Measurements from ENCODE around the gene AFAP1L1.
A peak's percentile ranks its signal among the peaks of the same experiment; 100 is the strongest.

AFAP1L1 gene

DNA sequence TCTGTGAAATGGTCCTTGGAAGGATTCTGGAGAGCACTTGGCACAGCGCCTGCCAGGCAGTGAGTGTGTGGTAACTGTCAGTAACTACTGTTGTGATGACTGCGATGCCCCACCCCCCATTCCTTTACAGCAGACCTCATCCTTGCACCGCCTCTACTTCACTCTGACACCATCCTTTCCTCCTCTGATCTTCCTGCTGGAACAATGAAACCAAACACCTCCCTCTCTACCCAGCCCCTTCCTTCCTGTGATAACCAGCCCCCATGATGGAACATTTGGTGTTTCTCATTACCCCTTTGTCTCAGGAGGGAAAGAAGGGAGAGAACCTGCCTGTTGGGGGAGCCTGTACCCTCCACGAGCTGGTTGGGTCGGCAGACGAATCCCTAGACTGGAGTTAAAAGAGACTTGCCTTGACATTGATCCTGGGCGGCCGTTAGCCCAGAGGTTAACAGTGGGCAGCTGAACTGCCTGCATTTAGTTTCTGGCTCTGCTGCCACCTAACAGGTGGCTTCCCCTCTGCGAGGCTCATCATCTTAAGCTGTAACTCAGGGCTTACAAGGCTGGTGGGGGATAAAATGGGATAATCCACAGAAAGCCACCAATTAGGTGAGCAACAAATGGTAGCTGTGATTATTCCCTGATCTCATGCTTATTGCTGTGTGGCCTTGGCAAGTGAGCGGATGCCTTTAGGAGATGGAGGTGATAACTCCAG is 39.4 kb downstream of the AFAP1L1 start:
- DNase-seq (ENCODE audit: insufficient read length, low spot score) (no peak), FAIRE-seq (no peak)

GRCh38 chr5:149313151-149313841 is 41.6 kb downstream of the AFAP1L1 start:
- DNase-seq (ENCODE audit: insufficient read length, low spot score) (no peak), FAIRE-seq (no peak)

- FAIRE-seq (no peak), DNase-seq (ENCODE audit: insufficient read length, low spot score) (no peak)
Observed at GRCh38 chr5:149314571-149315111, 43.0 kb downstream of the AFAP1L1 start.

DNA sequence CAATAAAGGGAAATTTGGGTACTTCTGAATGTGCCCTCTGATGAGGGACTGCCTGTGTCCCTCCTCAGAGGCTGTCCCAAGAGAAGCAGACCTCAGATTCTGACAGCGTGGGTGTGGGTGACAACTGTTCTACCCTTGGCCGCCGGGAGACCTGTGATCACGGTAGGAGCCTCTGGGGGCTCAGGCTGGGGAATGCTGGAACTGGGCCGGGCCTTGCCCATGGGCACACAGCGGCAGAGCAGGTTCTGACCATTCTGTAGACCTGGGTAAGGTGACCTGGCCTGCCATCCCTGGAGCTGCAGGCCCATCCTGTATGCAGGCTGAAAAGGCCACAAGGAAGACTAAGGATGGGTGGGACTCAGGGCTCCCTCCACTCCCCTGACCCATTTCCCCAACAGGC is 44.1 kb downstream of the AFAP1L1 start:
- DNase-seq (ENCODE audit: insufficient read length, low spot score) (no peak), FAIRE-seq (no peak)

DNA sequence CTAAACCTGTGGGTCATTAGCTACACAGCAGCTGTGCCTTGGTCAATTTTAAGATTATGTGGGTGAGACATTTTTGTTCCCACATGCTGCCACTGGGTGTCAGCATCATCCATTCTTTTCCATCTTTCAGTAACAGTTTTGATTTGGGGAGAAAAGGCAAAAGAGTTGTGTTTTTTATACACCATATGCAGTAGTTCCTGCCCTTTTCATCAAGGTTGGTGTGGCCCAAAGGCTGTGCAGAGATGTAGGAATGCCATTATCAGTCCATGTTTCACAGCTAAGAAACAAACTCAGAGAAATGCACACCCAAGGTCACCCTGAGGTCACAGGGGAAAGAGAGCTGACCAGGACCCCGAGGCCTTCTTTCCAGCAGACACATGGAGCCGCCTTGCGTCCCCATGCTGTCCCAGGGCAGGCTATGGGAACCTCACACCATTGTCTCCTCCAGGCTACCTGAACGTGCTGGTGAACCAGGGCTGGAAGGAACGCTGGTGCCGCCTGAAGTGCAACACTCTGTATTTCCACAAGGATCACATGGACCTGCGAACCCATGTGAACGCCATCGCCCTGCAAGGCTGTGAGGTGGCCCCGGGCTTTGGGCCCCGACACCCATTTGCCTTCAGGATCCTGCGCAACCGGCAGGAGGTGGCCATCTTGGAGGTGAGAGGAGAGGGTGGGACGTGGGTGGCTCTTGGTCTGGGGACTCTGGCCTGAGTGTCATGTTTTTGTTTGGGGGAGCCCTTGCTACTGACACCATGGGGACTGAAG is 45.8 kb downstream of the AFAP1L1 start:
- FAIRE-seq (peak; percentile 33), DNase-seq (ENCODE audit: insufficient read length, low spot score) (peak; percentile 79)

GRCh38 chr5:149319174-149319573 is 47.5 kb downstream of the AFAP1L1 start:
- DNase-seq (ENCODE audit: insufficient read length, low spot score), result no peak
- no peak for FAIRE-seq

DNA sequence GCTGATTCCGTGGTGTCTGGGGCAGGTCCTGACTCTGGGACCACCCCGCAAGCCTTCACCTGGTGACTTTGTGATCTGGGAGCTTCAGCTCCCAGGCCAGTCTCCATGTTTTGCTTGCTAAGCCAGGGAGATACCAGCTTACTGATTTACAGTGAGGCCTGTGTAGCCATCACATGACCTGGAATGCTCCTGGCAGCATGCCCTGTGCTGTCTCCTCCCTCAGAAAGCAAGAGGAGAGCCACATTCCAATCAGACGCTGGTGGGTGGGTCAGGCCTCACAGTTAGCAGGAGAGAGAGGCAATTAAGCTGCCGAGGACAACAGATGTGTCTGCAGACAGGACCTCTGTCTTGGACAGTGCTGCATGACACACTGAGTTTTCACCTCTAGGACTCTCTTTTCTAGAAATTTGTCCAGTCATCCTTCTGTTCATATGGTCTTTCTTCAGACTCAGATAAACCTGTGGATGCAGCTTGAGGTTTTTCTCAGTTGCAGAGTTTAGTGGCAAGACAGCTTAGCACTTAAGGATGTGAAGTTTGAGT is 49.2 kb downstream of the AFAP1L1 start:
- DNase-seq (ENCODE audit: insufficient read length, low spot score), result peak; percentile 92
- FAIRE-seq, result peak; percentile 85

GRCh38 chr5:149322518-149322917 is 50.9 kb downstream of the AFAP1L1 start:
- DNase-seq (ENCODE audit: insufficient read length, low spot score), result no peak
- FAIRE-seq, result no peak

DNA sequence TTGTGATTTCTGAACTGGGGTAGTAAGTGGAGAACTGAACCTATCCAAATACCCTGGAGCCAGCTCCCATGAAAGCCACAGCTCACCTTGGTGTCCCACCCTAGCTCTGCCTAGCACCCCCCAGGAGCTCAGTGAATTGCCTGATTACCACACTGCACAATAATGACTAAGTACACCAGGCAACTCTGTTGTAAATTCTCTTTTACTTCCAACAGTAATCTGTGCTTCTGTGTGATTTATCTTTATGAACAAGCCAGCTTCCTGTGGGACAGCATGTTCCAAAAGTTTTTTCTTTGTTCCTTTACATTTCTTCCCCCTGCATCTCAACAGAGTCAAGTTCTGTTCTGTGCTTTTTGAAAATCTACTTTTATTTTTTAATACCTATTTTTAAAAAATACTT is 51.6 kb downstream of the AFAP1L1 start:
- no peak for DNase-seq (ENCODE audit: insufficient read length, low spot score)
- no peak for FAIRE-seq

DNA sequence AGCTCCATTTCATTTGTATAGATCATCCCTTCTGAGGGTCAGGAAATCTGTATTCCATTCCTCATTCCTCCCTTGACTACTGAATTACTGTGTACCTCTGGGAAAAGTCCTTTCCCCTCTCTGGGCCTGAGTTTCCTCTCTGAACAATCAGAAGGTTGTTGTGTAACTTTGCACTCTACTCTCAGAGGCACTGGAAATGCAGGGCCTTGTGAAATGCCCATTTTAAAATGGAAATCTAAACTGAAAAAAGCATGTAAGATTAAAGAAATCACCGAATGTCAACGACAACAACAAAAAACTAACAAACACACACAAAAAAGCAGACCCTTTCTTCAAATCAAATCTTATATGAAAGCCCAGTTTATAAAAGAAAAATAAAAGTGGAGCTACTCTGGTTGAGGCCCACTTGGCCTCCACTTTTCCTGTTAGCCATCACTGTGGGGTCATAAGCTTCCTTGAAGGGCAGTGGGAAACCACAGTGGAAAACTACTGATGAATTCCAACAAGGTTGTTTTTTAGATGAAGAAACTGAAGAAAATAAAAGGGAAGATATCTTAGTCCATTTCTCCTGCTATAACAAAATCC is 52.1 kb downstream of the AFAP1L1 start:
- DNase-seq (ENCODE audit: insufficient read length, low spot score), result no peak
- no peak for FAIRE-seq

- no peak for FAIRE-seq
- DNase-seq (ENCODE audit: insufficient read length, low spot score), result no peak
Observed at GRCh38 chr5:149324641-149325040, 53.0 kb downstream of the AFAP1L1 start.

DNA sequence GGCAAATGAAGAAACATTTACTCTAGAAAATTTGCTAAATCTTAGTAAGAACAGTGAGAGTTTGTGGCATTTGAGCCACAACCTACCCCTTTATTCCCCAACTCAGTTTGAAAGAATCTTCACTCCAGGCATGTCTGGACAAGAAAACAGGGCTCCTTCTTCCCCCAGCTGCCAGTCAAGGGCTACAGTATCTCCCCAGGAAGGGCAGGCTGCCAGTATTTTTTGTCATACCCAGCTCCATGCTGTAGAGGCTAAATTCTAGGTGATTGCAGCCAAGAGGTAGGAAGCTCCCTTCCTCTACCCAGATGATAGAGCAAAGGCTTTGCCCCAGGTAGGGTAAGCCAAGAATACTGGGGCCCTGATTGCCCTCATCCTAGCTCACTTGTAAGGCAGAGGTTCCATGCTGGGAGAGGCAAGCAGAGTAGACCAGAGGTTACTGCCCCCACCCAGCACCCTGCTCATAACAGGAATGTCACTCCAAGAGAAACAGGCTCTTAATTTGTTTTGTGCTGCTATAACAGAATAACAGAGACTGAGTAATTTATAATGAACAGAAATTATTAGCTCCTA is 53.6 kb downstream of the AFAP1L1 start:
- DNase-seq (ENCODE audit: insufficient read length, low spot score) (peak; percentile 36), FAIRE-seq (no peak)

DNA sequence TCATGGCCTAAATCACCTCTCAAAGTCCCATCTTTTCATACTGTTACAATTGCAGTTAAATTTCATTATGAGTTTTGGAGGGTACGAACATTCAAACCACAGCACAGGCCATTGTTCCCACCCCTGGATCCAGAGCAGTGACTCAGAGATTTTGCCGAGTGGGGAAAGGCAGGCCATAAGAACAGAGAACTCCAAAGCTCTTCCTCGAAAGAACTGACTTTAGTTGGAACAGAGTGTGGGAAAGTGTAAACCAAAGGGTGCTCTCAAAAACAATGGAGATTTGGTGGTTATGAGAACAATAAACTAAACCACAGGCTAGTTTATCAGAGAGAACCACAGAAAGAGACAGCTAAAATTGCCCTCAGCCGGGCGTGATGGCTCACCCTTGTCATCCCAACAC is 54.2 kb downstream of the AFAP1L1 start:
- no peak for FAIRE-seq
- no peak for DNase-seq (ENCODE audit: insufficient read length, low spot score)

- no peak for DNase-seq (ENCODE audit: insufficient read length, low spot score)
- no peak for FAIRE-seq
Observed at GRCh38 chr5:149326611-149327010, 55.0 kb downstream of the AFAP1L1 start.

DNA sequence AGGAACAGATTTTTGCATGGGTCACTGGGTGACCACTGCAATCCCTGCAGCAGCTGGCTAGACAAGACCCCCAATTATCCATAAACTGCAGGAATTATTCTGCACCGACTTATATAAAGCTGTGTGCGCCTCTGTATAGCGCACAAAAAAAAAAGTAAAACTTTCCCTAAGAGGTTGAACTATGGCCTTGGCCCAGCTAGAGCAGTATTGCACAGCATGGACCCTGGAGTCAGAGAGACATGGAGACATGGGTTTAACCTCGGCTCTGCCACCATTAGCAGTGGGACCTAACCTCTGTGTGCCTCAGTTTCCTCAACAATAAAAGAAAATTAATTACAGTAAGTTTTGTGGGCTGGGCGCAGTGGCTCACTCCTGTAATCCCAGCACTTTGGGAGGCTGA is 56.5 kb downstream of the AFAP1L1 start:
- DNase-seq (ENCODE audit: insufficient read length, low spot score), result no peak
- FAIRE-seq, result no peak

GRCh38 chr5:149333711-149334443 is 62.2 kb downstream of the AFAP1L1 start:
- DNase-seq (ENCODE audit: insufficient read length, low spot score) (no peak), FAIRE-seq (no peak)

GRCh38 chr5:149337736-149338135 is 66.1 kb downstream of the AFAP1L1 start:
- FAIRE-seq (no peak), DNase-seq (ENCODE audit: insufficient read length, low spot score) (no peak)

GRCh38 chr5:149338364-149338763 is 66.7 kb downstream of the AFAP1L1 start:
- no peak for FAIRE-seq
- no peak for DNase-seq (ENCODE audit: insufficient read length, low spot score)

DNA sequence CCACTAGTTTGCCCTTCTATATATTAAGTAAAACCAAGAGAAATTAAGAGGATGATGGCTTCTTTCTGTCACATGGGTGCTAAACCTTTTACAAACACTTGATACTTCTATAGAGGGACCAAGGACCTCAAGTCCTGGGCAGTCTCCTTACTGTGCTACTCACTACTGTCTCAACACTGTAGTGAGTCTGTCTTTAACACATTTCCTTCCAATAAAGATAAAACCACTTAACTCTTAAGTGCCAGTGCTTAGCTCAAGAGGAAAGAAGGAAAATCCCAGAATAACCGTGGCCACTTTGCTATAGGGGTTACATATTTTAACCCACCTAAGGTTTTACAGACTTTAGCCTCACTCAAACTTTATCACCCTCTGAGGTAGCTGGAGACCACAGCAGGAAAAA is 69.3 kb downstream of the AFAP1L1 start:
- no peak for FAIRE-seq
- DNase-seq (ENCODE audit: insufficient read length, low spot score), result no peak

- no peak for FAIRE-seq
- no peak for DNase-seq (ENCODE audit: insufficient read length, low spot score)
Observed at GRCh38 chr5:149341876-149342275, 70.2 kb downstream of the AFAP1L1 start.

Measured in HTR-8/SVneo (cell line).